Superior temporal gyrus (tissue), 1 donor: Measurements from ENCODE around the gene COL27A1.
A peak's percentile ranks its signal among the peaks of the same experiment; 100 is the strongest.

Experiments
- DNase-seq: peaks from one replicate; pipeline ENCODE4 v3.0.0-alpha.2; 2016; ENCODE audit errors: extremely low spot score

COL27A1 gene

DNA sequence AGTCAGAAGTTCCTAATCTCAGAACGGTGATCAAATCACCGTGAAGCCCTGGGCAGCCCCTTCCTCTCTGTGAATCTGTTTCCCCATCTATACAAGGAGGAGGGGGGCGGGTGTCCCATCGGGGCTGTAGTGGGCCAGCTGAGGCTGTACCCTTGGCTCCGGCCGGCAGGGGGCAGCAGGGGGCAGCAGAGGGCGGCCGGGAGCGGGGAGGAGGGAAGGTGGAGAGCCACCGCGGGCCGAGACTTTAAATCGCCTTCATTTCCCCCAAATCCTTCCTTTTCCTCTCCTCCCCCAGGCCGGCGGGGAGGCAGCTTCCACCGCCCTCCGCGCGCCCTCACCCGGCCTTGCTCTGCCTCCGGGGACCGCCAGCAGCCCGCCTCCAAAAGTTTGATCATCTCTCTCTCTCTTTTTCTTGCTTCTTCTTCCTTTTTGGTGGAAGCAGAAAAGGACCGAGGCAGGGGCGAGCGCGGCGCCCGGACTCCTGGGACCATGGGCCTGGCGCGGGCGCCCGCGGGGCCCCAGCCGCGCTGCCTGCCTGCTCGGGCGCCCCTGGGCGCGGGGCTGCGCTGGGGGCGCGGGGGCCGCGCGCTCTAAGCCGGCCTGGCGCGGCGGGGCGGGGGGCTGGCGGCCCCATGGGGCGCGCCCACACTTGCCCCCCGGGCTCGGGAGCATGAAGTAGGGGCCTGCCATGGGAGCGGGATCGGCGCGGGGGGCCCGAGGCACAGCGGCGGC lies at the start of gene COL27A1:
COL27A1 (plus strand) TSS at position 275 of the 732 bp plus-strand sequence; CDS start at position 689, 414 bp downstream.
- peak; percentile 73 for DNase-seq

DNA sequence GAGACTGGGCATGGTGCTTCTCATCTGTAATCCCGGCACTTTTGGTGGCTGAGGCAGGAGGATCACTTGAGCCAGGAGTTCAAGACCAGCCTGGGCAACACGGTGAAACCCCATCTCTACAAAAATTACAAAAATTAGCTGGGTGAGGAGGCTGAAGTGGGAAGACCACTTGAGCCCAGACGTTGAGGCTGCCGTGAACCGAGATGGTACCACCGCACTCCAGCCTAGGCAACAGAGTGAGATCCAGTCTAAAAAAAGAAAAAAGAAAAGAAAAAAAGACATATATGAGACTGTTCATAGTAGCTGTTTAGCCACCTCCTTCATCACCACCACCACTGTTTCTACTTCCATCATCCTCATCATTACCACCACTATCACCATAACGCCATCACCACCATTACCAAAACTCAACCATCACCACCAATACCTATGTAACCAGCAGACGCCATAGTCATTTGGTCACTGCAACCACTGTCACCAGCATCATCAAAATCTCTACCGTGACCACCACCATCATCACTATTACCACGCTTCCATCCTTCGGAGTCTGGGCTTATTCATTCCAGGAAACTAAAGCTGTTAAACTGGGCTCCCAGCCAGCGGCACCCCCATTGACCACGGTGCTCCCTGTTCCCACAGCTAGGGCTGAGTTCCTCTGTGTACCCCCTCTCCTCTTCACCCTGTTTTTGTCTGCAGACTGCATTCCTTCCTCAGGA lies 47.9 kb upstream of the COL27A1 start:
- DNase-seq = no peak

DNA sequence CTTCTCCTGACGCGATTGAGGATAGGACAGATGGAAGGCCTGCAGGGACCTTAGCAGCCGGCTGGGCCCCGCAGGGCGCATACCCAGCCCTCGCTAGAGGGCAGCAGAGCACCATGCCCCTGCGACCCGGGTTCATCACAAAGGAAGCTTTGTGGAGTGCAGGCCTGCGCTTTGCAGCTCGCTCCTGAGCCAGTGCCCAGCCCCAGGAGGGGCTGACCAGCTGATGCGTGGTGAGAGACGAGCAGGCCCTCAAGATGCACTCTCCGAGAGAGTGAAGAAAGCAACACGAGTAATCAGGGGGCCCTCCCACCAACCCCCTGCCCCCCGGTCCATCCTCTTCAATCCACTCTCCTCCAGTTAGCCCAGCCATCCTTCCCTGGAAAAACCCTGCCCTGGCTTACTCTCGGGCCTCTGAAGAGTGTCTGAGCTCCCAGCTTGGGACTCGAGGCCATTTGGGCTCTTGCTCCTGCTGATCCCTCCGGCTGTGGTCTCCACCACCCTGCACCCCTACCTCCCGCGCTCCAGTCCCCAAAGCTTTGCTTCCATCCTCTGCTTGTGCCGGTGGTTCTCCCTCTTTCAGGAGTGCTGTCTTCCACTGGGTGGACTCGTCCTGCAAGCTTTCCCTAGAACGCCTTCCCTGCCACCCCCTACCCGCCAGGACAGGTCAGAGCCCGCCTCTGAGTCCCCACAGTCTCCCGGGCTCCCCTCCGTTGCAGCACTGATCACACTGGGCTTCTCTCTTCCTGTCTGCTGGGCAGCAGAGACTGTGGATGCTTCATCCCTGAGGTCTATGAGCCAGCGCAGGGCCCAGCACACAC lies 47.1 kb upstream of the COL27A1 start:
- DNase-seq = peak; percentile 86

DNA sequence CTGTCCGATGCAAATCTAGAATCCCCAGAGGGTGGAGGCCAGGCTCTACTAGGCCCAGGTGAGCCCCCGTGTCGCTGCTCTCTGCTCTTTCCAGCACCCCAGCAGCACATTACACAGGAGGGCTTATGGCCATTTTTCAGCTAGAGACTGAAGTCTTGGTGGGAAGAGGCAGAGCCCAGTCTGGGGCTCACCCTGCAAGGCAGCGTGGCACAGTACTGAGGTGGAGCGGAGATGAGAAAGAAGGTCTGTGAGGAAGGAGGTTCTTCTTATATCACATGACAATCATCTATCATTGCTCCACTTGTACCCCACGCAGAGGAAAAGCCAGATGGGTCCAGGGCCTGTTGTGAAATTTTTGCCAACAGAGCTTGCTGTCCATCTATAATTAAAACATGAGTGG lies 46.2 kb upstream of the COL27A1 start:
- DNase-seq = no peak

DNA sequence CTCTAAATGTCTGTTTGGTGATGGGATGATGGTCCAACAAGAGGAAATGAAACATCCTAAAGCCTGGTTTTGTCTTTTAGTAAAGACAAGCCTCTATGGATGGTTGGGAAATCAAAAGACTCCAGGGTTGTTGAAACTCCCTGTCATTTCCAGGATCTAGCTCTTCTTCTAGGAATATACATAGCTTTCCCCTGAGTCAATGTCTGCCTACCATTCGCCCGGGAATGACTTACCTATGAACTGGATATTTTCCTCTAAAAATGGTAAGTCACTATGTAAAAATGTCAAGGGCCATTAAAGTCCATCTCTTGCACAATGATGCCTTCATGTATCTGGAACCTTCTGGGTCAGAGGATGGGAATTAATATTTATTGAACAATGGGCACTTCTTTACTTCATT lies 45.2 kb upstream of the COL27A1 start:
- DNase-seq = no peak

DNA sequence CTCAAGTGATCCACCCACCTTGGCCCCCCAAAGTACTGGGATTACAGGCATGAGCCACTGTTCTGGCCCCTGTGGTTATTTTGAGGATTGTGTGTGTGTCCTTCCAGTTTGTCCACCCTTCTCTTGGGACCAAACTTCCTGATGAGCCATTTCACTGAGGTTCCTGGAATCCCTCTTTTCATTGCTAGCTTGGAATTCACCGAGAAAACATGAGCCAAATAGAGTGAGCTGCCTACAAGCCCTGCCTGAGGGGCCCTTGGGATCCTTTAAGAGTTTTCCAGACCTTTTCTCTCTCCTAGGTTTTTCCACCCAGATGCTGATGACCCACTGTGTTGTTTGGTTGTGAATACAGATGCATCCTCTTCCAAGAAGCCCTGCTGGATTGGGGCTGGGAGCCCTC lies 43.0 kb upstream of the COL27A1 start:
- DNase-seq = no peak

DNA sequence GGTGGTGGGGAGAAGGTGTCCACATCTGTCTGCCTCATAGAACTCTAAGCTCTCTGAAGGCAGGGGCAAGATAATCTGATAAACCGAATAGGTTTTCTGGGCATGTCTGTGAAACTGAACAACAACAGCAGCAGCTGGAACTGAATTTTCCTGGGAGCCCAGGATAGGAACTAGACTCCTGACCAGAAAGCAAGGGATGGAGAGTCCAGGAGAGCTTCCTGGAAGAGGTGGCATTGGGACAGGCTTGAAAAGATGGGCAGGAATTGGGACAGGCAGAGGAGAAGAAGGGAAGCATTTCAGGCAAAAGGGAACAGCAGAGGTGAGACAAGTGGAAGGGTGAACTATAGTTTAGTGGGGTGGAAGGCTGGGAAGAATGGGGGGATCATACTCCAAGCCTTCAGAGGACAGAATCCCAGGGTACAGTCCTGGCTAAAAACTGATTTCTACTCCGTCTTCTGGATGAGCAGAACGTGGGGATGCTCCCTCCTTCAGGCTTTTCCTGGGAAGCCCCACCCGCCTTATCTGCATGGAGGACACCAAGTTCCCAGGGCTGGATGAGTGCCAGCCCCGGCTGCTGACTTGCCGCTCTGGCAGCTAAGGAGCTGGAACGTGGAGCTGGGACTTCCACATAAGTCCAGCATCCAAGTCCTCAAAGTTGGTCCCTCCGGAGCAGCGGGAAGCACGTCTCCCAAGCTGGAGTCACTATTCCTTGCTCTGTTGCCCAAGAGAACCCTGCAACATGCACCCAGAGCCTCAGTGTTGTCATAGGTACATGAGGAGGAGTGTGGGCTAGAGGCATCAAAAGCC lies 42.4 kb upstream of the COL27A1 start:
- no peak for DNase-seq

DNA sequence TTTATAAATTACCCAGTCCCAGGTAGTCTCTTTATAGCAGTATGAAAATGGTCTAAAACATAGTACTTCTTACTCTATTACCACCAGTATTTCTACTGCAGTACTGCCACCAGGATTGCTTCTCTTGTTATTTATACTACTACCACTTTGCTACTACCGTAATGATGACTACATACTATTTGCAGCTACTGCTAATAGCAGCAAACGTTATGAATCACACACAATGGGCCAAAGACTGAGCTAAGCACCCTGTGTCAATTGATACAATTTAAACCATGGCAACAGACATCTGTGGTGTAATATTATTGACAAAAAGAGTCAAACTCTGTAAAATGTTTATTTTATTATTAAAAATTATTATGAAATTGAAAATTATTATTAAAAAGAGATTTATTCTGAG lies 41.0 kb upstream of the COL27A1 start:
- DNase-seq = no peak

DNA sequence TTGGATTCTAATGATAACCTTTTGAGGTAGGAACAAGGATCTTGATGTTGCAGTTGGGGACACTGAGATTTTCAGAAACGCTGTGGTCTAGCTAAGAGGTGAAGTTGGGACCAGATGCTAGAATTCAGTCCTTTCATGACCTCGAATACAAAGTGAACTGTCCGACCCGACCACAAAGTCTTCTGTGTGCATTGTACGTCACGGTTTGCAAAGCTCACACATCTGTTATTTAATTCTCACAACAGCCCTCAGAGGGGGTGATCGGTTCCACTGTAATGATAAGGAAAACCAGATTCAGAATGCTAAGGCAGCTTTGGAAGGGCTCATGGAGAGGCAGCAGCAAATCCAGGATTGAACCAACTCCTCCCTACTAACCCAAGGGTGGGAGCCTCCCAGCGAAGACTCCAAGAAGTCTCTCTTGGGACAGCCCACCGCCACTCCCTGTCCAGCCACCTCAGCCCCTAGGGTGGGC lies 39.6 kb upstream of the COL27A1 start:
- no peak for DNase-seq

DNA sequence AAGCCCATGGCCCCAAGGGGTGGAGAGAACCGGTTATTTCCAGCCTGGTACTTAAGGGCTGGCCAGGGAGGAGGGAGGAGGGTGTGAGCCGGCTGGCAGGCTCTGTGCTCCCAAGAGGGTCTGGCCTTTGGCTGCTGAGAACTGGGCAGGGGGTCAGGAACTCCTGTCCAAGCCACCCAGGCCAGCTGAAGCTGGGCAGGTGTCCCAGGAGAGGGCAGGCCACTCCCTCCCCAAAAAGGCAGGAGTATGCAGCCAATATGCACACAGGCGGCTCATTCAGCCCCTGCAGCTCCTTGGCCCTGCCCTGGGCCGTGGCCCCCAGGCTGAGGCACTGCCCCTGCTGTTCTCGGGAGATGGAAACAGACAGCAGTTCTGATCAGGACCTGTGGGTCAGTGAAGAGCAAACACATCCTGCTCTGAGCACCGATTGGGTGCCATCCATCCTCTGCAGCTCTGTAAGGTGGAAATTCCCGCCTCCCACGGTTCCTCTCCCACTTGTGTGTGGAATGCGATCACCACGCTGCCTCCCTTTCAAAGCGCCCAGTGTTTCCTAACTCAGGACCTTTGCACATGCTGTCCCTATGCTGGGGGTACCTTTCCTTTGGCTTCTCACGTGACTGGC lies 39.1 kb upstream of the COL27A1 start:
- no peak for DNase-seq

DNA sequence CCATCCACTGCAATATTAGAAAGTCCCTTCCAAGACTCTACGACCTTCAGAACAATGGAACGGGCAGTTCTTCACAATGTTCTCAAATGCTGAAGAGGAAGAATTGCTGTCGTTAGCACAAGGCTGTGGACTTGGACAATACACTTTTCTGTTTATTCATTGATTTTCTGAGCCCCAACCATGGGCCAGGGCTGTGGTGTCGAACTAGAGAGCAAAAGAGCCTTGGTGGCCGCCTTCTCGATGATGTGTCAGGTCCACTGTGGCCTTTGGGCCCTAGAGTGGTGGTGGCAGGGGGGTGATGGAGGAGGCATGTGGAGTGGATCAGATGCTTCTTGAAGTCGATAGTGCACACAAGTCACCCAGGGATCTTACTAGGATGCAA lies 37.7 kb upstream of the COL27A1 start:
- no peak for DNase-seq

DNA sequence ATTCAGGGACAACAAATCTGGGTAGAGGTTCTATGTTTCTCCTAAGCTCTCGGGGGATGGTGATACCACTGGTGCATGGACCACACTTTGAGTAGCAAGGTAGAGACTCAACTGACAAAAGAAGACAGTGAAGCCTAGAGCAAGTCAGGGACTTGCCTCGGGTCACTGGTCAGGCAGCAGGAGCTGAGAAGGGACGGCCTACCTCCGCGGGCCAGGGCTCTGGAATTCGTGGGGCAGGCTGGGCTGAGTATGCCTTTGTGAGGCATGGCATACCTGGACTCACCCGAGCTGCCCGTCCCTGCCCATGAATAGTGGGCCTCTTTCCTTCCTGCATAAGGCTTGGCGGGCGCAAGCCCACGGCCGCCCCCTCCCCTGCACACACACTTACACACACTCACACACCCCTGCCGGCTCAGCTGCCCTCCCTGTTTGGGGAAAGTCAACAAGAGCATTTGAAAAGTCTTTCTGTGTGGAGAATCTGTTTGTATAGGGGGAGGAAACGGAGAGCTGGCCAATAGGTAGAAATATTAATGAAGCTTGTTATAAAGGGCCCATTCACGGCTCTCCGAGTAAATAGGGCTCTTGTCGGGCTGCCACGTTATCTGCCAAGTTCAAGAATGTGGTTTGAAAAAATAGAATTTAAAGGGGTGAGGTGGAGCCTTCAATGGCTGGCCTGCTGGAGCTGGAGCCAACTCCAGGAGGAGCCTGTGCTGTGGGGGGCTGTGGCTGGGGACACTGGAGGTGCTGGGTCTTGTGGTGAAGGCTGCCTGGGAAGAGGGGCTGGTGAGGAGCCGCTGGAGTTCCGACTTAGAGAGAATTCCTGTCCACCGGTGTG lies 37.1 kb upstream of the COL27A1 start:
- peak; percentile 37 for DNase-seq

DNA sequence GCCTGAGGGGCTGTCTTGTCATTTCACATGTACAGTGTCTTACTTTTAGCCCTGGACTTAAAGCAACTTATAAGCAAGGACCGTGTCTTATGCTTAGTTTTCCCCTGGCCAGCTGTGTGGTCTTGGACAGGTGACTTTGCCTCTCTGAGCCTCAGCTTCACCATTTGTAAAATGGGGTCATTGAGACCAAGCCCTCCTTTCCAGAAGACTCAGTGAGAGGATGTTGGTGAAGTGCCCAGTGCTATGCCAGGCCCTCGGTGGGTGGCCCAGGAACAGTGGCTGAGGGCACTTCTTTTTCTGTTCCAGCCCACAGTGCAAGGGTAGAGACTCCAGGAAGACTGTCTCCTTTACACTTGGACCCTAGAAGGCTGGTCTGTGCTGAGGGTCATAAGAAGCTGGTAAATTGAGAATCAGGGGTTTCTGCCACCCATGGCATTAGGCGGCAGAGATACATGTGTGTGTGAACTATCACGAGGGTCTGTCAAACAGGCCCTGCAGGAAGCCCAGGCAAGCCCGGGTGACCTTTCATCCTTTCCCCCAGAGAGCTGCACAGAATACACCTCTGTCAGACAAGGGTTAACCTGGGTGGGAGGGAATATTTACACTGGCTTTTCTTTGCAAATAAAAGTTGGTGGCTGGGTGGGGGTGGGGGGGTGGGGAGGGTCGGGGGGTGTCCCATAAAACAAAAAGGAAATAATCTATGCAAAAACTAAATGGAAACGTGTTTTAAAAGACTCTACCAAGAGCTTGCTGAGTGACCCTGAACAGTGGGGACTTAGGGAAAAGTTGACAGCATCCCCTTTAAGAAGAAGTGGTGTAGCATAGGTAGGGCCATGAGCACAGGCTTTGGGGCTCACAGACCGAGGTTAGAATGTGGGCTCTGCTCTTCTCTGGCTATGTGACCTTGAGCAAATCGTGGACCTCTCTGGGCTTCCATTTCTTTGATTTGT lies 35.8 kb upstream of the COL27A1 start:
- no peak for DNase-seq

DNA sequence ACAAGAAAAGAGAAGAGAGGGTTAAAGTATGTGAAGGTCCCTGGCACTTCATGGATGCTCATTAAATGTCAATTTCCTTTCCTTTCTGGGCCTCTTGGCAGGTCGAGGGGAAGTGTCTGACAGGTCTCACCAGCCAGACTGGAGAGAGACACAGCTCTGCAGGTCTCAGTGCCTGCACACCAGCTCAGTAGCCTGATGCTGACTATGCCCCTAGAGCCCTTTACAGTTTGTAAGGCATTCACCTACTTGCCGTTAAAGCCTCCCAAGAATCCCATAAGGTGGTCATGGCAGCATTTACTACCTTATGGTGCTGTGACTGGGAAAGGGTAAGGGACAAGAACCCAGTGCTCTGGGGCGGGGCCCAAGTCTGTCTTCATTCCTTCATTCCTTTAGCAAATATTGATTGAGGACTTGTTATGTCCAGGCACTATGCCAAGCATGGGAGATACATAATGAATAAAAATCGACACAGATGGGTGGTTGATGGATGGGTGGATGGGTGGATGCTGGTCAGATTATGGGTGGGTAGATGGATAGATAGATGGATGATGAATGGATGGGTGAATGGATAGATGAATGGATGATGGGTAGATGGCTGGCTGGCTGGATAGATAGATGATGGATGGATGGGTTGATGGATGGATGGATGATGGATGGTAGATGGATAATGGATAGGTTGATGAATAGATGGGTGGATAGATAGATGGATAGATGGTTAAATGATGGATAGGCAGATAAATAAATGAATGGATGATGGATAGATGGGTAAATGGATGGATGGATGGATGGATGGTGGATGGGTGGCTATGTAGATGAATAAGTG lies 34.9 kb upstream of the COL27A1 start:
- DNase-seq = no peak

DNA sequence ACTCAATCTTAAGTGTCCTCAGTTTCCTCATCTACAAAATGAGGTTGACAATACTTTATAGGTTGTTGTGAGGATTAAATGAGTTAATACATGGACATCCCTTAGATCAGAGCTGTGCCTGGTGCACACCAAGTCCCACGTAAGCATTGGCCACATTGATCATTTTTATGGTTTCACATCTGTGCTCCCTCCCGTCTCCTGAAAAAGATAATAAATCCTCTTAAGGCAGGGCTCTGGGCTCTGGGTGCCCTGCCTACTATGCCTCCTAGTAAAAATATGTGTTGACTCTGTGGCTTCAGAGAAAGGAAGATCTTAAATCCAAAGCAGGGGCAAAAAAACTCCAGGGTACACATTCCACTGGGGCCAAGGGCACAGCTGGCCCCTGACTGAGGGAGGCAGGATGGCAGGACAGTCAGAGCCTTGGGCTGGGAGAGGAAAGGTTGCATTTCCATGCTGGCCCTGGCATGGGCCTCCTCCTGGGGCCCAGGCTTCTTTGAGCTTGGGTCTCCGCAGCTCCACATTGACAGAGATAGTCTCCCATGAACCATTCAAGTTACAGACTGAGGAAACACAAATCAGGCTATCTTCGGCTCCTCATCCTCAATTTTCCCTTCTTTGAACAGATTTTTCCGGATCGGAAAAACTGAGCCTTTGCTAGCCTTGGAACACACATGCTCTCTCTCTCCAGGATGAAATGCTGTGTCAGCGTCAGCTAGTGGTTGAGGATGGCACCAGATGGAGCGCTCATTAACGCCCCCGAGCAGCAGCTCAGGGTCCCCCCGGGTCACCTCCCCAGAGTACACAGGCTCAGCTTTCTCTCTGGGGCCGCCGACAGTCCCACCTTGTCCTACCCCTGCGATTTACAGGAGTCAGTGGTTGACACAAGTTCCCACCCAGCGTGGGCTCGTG lies 33.9 kb upstream of the COL27A1 start:
- DNase-seq = no peak

DNA sequence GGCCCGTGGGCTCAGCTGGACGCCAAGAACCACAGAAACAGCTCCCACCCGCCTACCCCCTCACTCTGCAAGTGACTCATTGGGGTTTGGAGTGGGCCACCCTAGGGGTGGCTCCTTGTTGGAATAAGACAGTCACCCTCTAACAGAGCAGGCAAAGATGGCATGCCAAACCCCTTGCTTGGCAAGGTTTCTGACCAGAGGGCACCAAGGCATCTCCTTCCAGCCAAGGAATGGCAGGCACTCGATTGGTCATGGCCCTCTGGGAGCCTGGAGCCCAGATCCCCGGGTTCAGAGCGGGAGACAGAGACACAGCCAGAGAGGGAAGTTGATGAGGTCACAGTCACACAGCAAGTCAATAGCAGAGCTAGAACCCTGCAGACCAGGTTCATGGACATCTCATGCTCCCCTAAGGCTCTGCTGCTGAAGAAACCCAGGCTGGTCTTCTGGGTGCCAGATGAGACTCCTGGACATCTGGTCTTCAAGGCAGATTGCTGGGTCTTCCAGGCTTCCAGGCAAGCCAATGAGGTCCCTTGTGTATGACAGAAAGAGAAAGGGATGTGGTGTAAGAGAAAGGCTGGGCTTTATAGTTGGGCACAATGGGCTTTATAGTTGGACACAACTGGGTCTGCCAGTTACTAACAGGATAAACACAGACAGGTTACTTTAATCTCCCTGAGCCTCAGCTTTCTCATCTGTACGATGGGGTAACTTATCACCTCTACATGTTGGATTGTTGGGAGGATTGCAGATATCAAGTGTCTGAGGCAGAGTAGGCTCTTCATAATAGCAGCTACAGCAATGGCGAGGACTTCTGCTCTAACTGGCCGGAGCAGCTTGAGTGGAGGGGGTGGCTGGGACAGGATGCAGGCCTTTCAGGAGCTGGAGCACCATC lies 33.0 kb upstream of the COL27A1 start:
- DNase-seq = no peak
